Liver (tissue), 3 donors: Measurements from ENCODE around the gene PTPRN2.

Source experiments
- EGR1 ChIP-seq, 2 donors: IDR thresholded peaks; 2 replicates each; pipeline ENCODE4 v1.6.1; 2016 to 2018; ENCODE audit warnings: antibody characterized with exemption in 2 of 2, low read depth in 2 of 2
- RXRA ChIP-seq, 2 donors: IDR thresholded peaks; 2 replicates each; pipeline ENCODE4 v1.6.1; 2017 to 2018; ENCODE audit warnings: antibody characterized with exemption in 2 of 2, mild to moderate bottlenecking in 1 of 2
- TAF1 ChIP-seq: conservative IDR thresholded peaks from 2 replicates; pipeline ENCODE4 v1.6.1; 2016; ENCODE audit warnings: antibody characterized with exemption, mild to moderate bottlenecking
- TF ChIP-seq, protein P1 (sequence below): fragments of 150-350 bp; IDR thresholded peaks from 2 replicates; pipeline ENCODE4 v1.5.1; 2017; ENCODE audit warnings: improper control_type of control experiment, low read depth, low read length; ENCODE audit not compliant: missing input control
- donor health status: healthy.
- donor health status: healthy.

DNA sequence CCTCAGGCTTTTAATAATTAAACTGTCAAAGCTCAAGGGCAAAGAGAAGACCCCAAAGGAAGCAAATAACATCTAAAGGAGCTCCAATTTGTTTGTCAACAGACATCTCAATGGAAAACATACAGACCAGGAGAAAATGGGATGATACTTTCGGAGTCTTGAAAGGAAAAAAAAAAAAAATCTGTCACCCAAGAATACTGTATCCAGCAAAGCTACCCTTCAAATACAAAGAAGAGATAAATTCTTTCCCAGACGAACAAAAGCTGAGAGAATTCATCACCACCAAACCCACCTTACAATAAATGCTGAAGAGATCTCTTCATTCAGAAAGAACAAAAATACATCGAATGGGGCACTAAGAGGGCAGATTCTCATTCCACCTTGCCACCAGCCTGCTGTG is 232.8 kb downstream of the PTPRN2 start:
- TF ChIP-seq, protein P1, sequence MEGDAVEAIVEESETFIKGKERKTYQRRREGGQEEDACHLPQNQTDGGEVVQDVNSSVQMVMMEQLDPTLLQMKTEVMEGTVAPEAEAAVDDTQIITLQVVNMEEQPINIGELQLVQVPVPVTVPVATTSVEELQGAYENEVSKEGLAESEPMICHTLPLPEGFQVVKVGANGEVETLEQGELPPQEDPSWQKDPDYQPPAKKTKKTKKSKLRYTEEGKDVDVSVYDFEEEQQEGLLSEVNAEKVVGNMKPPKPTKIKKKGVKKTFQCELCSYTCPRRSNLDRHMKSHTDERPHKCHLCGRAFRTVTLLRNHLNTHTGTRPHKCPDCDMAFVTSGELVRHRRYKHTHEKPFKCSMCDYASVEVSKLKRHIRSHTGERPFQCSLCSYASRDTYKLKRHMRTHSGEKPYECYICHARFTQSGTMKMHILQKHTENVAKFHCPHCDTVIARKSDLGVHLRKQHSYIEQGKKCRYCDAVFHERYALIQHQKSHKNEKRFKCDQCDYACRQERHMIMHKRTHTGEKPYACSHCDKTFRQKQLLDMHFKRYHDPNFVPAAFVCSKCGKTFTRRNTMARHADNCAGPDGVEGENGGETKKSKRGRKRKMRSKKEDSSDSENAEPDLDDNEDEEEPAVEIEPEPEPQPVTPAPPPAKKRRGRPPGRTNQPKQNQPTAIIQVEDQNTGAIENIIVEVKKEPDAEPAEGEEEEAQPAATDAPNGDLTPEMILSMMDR = no peak
- no peak for TF ChIP-seq TAF1
- no peak for TF ChIP-seq EGR1 (IDR thresholded peaks at IDR 0.05; ENCODE audit: low read depth in 2 of 2)
- TF ChIP-seq RXRA (IDR thresholded peaks at IDR 0.05) = no peak
